Measurements from ENCODE around the gene SMIM35.
"Not testable (repeated sequence)": the region's sequence is repeated elsewhere in the genome, so short reads cannot be mapped to it uniquely, and the experiment has no call there.

Gene SMIM35

DNA sequence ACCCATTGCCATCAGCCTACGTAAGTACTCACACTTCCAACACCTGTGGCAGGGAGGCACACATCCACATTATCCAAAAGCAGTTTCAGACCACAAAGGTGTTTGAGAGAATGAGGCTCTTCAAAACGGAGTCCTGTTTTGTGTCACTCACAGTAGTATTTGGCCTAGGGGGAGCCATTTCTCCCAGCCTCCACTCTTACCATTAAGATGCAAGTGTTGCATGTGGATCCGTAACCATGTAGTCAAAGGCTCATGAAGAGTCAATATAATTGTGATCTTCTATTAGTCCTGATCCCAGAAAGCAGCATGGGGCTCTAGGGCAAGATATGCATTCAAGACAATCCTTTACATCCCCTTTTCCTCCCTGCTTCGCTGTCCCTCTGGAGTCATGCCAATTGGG, 59.1 kb downstream of the SMIM35 start:
- DNase-seq (ENCODE audit: low read depth in 2 of 2): no peak

DNA sequence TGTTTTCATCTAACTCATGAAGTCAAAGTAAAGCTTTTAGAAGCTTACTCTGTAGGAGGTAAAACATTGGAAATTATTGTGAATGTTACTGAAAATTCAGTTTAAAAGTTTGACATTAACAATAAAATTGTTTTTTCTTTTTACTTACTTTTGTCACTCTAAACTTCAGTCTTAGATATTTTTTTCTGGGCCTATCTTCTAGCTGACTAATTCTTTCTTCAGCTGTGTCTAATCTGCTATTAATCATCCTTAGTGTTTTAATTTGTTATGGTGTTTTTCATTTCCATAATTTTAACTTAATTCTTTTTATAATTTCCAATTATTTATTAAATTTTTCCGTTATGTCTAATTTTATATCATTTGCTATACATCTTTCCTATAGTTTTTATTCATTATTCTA, 65.6 kb downstream of the SMIM35 start:
- DNase-seq (ENCODE audit: low read depth in 2 of 2): no peak

DNA sequence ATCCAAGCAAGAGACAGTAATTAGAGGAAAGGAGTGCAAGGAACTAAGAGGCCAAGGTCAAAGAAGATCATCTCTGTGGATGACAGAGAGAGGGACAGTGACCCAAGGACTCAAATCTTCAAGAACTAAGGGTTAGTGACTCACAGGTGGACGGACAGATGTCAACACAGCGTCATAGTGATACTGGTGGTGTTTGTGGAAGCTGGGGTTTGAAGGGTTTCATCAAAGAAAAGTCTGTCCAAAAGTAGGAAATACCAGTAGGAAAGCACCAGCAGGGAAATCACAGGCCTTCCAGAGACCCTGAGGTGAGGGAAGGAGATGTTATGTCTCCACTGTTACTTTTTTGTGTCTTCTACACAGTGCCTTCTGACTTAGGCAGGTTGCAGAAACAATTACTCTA, 68.4 kb downstream of the SMIM35 start:
- no peak for DNase-seq (ENCODE audit: low read depth in 2 of 2)

DNA sequence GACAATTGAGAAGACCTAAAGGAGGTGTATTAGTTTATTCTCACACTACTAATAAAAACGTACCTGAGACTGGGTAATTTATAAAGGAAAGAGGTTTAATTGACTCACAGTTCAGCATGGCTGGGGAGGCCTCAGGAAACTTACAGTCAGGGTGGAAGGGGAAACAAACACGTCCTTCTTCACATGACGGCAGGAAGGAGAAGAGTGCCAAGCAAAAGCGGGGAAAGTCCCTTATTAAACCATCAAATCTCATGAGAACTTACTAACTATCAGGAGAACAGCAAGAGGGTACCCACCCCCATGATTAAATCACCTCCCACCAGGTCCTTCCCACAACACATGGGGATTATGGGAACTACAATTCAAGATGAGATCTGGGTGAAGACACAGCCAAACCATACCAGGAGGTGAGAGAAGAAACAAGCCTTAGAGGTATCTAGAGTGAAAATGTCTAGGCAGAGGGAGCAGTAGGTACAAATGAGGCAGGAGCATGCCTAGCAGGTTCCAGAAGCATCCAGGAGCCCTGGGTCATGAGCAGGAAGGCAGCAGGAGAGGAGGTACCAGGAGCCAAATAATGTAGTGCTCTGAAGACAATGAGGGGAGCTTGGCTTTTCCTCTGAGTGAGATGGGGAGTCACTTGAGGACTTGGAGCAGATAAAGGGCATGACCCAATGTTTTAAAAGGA, 69.0 kb downstream of the SMIM35 start:
- DNase-seq (ENCODE audit: low read depth in 2 of 2): no peak

DNA sequence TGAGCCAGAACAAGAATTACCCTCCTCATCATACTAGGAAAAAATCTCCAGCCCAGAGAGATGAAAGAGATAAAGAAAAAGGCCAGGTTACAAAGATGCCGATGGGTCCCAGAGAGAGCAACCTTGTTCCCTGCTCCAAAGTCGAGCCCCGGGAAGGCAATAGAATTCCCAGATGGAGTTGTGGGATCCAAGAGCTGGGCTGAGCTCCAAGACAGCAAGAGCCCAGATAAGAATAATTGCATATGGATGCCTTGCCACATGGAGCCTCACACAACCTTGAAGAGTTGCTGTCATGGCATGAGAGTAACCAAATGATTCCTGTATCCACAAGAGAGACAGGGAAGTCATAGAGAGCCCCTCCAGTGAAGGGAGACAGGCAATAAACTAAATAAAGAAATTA, 69.7 kb downstream of the SMIM35 start:
- no peak for DNase-seq (ENCODE audit: low read depth in 2 of 2)

DNA sequence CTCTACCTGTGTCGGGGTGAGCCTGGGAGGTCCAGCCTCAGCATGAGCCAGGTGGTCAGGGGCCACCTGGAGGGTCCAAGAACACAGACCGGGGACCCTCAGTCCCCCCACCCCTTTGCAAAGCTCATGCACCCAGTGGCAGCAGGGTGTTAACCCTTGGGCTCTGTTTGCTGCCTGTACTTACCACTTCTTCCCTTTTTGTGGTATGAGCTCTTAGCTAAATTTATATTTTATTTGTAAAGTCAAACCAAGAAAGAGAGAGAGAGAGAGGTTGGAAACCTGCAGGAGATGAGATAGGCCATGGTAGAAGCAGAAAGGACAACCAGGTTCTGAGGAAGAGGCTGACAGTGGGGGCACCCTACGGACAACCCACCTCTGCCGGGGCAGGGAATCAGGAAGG, 70.7 kb downstream of the SMIM35 start:
- no peak for DNase-seq (ENCODE audit: low read depth in 2 of 2)

DNA sequence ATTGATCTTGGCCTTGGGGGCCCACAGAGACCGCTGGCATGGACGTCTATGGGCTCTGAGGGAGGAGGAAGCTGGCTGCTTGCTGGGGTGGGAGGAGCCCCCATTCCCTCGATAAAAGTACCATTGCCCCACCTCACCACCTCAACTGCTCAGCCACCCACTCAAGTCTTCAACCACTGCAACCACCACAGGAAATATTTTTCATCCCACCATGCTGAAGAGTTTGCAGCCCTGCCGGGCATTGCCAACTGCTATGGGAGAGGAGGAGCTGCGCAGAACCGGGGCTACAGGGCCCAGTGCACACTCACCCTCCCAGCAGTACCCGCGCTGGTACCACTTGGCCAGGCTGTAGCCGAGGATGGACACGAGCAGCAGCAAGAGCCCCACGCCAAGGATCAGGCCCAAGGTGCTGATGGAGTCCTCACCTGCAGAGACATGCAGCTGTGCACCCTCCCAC, 71.3 kb downstream of the SMIM35 start:
- no peak for DNase-seq (ENCODE audit: low read depth in 2 of 2)

DNA sequence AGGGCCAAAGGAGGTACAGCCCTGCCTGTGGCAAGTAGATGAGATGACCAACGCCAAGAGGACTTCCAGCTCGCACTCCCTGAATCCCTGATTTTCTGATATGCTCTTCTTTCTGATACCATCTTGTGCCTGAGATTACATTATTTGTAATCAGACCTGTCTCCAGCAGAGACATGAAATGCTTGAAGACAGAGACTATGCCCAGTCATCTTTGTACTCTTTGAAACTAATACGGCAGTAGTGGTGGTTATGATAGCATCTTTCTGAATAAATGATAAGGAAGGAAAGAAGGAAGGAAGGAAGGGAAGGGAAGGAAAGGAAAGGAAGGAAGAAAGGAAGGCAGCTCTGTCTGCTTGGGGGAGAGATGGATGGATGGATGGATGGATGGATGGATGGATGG, 72.7 kb downstream of the SMIM35 start:
- DNase-seq (ENCODE audit: low read depth in 2 of 2): no peak

DNA sequence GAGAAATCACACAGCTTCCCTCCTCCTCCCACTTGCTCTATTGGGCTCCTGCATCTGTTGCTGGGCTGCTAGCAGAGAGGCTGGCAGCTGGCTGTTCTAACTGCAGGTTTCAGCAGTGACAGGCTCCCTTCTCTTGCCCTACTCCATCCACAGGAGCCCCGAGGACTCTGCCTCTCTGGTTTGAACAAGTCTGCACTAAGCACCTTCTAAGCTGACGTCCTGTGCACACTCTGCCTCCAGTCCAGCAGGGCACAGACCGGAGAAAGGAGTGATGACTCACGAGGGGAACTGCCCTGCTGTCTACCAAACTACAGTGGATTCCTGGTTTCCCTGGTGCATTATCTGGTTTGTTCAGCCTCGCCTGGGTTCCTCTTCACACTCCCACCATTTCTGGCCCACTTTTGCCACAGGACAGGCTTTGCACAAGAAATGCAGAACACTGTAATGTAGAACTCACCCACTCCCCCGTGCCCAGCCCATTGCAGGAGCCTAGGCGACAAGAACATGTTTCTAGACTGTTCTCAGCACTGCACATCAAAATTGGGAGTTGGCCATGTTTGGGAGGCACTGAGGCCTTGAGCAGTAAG, 74.6 kb downstream of the SMIM35 start:
- DNase-seq (ENCODE audit: low read depth in 2 of 2): no peak

DNA sequence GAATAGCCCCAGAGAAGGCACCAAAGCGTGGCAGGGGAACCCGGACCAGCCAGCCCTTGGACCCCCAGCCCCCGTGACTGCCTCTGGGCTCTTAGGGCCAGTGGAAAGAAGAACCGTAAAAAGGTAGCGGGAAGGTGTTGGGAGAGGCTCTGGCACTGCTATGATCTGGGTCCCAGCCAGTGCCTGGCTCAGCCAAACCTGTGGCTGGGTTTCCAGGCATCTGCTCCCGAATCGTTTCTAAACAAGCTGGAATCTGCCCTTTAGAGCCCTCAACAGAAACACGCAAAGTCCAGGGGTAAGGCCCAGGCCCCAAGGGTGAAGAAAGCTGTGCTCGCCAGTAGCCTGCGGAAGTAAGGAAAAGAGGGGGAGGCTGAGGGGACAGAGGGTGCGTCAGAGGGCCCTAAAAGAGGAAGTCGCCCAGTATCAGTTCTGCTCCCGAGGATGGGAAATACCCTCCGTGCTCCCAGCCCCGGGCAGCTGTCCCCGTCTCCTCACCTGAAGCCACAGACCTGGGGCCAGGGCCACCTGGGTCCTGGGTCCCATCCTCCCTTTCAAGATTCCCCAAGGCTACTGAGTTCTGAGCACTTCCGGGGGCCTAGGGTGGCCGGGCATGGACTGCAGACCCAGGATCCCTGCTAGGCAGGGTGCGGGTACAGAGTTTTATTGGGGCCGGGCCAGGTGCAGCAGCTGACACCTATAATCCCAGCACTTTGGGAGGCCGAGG, 75.9 kb downstream of the SMIM35 start:
- no peak for DNase-seq (ENCODE audit: low read depth in 2 of 2)

DNA sequence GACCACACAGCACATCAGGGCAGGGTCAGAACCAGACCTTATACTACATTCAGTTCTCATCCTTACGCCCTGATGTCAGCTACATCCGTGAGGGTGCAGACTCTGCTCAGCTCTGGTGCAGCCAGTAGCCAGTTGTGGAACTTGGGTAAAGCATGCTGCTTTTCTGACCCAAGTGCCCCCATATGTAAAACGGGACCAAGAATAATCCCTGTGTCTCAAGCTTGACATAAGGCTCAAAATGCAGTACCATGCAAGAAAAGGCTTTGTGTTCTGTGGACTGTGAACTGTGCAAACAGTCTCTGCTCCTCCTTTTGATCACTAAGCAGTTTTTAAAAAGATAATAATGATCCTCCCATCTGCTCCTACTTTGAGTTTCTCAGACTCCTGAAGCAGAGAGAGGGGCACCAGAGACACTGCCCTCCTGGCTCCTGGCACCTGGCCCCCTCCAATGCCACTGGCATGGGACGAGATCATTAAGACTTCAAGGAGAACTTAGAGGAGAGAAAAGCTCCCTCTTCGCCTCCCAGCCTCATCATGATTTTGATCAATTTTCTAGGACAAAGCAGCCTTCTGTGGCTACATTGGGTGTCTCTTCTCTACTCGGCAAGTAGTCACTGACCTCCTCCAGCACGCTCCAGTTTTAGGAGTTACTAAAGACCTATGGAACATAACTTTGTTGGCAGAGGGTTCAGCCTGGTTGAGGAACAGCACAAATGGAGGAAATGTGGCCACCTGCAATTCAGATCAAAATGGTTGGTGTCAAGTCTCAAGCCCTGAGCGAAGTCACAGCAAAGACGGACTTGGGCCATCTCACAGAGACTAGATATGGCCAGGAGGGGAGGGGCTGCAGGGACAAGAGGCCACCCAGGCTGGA, 76.7 kb downstream of the SMIM35 start:
- no peak for DNase-seq (ENCODE audit: low read depth in 2 of 2)

DNA sequence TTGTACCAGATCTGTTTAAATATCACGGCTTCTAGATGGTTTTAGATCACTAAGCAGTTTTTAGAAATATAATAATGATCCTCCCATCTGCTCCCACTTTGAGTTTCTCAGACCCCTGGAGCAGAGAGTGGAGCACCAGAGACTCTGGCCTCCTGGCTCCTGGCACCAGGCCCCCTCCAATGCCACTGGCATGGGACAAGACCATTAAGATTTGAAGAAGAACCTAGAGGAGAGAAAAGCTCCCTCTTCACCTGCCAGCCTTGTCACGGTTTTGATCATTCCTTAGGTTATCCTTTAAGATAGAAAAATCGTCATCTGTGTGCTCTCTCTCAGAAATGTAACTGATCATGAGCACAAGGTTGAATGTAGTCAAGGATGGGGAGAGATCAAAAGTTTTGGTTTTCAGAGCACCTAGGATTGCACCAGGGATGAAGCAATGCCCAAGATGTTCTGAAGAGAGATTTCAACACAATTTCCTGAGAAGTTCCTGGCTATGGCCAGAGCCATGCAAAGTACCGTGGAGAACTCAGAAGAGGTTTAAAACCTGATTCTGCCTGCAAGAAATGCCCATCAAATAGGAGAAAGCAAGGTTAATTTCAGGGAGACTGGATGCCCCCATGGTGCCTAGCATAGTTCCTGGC, 78.4 kb downstream of the SMIM35 start:
- DNase-seq (ENCODE audit: low read depth in 2 of 2): no peak

DNA sequence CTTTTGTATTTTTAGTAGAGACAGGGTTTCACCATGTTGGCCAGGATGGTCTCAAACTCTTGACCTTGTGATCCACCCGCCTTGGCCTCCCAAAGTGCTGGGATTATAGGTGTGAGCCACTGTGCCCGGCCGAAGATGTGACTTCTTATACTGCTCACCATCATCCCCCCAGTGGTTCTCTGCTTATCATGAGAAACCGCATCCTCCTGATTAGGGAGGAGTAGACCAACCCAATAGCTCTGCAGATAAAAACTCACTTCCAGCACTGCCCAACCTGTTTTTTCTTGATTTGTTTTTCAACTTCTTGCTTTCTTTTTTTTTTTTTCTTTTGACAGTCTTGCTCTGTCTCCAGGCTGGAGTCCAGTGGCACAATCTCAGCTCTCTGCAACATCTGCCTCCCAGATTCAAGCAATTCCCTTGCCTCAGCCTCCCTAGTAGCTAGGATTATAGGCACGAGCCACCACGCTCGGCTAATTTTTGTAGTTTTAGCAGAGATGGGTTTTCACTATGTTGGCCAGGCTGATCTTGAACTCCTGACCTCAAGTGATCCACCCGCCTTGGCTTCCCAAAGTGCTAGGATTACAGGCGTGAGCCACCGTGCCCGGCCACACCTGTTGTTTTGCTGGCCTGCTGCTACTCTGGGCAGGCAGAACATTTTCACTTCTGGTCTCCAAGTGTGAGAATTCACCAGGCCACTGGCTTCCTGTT, 79.0 kb downstream of the SMIM35 start:
- DNase-seq (ENCODE audit: low read depth in 2 of 2): not testable (repeated sequence)

DNA sequence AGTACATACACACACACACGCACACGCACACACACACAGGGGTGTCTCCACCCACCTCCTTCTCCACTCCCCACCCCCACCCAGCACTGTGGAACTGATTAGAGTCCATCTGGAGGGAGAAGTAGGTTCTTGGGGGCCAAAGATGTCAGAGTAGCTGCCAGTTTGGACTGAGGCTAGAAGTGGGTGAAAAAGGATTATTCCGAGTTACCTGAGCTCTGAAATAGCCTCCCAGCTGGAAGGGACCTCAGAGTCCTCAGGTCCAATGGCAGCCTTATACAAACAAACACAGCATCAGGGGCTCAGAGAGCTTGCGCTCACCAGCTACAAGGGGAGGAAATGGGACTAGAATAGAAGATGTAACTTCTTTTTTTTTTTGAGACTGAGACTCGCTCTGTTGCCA, 79.7 kb downstream of the SMIM35 start:
- DNase-seq (ENCODE audit: low read depth in 2 of 2): no peak

DNA sequence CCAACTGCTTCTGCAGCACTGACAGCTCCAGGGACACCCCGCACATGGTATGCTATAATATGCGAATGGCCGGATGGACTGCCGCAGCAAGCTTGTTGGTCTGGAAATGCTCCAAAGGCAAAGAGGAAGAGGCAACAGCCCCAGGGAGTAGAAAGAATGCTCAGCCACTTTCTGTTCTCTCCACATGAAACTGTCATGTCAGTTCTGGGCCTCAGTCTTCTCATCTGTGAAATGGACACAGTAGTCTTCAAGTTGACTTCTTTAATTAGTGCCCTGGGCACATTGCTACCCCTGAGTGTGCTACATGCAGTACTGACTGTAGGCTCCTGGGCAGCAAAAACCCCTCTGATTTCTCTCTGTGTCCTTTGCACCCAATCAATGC, 80.6 kb downstream of the SMIM35 start:
- DNase-seq (ENCODE audit: low read depth in 2 of 2): no peak

DNA sequence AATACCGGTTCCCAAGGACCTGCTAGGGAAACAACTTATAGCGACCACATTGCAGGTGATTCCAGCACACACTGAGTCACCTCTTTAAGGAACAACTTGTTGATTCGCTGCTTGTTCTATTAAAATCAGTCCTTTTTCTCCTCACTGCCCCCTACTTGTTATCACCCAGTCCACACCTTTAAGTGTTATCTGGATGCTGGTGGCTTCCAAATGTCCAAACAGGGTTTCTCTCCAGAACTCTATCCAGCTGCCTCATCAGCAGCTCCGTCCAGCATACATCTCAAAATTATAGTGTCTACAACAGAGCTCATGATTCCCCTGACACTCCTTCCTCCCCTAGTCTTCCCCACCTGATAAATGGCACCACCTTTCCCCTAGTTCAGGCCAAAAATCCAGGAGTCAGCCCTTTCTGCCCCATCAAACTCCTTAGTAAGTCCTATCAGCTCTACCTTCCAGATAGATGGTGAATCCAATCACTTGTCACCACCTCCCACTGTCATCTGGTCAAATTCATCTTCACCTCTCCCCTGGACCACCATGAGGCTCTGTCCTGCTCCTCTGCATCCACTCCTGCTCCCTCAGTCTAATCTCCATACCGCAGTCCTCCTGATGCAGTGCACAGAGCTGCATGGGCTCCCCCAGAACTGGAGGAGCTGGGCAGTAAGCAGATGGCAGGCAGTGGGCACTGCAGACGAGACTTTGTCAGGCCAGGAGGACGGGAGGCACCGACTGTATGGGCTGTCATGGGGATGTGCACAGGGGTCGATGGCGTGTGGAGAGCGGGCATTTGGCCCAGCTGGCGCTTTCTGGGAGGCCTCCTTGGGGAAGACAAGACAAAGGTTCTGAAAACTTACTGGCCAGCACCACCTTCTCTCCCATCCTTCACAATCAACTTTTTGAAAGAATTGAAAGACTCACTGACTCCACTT, 81.3 kb downstream of the SMIM35 start:
- DNase-seq (ENCODE audit: low read depth in 2 of 2): no peak

DNA sequence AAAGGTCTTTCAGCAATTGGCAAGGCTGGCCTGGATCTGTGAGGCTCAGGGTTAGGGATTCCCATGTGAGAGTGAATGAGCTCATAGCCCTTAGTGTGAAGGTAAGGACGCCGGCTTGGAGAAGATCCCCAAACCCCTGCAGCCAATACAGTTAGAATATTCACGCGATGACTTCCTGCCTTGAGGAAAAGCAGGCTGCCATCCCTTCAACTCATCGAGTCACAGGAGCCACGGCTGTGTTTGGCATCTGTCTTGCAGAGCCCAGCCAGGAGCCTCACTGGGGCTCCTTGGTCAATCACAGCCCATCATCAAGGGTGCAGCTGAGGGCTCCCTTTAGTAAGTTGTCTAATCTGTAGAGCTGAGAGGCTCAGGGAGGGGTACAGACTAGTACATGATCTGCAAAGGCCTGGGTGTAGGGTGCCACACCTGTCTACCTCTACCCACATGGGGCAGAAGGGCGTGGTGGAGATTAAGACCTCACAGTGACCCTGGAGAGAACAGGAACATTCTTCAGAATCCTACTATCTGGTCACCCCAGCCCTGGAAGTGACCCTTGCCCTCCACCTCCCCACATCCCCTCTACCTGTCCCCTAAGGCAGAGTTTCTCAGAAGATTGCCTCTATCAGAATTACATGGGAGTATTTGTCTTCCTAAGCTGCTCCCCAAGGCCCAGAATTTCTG, 82.1 kb downstream of the SMIM35 start:
- no peak for DNase-seq (ENCODE audit: low read depth in 2 of 2)

DNA sequence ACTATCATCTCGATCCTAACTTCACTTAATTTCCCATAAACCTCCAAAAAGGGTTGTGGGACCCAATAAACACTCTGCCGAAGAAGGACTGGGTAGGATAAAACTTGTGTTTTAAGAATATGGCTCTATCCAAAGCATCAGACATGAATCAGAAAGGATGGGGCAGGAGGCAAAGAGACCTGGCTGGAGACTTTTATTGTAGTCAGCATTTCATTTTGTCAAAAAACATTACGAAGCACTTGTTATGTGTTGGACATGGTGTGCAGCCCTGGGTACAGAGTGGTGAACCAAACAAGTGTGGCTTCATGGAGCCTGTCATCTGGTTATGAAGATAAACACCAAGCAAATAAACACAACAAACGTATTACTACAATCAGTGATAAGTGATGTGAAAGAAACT, 83.3 kb downstream of the SMIM35 start:
- no peak for DNase-seq (ENCODE audit: low read depth in 2 of 2)

Data from activated CD4-positive, alpha-beta T cell treated with anti-CD3 and anti-CD28 coated beads for 24 hours (primary cell).